CD4-positive, alpha-beta T cell treated with Interleukin-17A for 4 hours (primary cell): Measurements from ENCODE around the gene UFM1.
"Not testable (repeated sequence)": the region's sequence is repeated elsewhere in the genome, so short reads cannot be mapped to it uniquely, and the experiment has no call there.

ENCODE experiments used
- DNase-seq: peaks from one replicate; pipeline ENCODE4 v3.0.0-alpha.2; 2020; ENCODE audit warnings: mixed read lengths

UFM1 gene

DNA sequence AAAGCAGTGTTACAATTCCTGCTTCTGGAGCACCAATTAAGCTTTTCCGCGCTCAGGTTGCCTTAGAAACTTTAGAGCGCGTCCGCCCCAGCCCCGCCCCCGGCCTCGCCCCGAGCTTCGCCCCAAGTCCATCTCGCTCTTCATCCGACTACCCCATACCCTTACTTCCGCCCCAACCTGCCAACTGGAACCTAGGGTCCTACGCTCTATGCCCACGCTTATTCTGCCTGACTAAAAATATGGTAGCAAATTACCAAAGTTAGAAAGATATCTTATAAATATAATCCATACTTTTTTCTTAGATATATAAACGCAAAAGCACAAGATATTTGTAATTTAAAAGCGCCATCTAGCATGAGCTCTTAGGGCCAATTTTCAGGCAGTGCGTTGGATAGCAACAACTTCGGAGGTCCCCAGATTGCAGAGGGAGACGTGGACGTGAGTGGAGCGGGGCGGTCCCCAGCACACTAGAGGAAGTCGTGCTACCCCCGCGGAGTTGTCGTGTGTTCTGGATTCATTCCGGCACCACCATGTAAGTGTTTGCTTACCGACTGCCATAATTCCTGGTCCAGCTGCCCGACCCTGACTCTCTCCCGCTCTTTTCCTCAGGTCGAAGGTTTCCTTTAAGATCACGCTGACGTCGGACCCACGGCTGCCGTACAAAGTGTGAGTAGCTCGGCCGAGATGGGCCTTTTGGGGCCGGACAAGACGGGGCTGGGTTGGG, at the start of gene UFM1:
TSS of gene UFM1 (plus strand) at position 462 of the 724 bp plus-strand sequence. CDS start at position 531, 69 bp downstream.
- peak; percentile 91 for DNase-seq

- DNase-seq = no peak
These were observed 48.4 kb upstream of the UFM1 start for GRCh38 chr13:38301236-38301635.

DNA sequence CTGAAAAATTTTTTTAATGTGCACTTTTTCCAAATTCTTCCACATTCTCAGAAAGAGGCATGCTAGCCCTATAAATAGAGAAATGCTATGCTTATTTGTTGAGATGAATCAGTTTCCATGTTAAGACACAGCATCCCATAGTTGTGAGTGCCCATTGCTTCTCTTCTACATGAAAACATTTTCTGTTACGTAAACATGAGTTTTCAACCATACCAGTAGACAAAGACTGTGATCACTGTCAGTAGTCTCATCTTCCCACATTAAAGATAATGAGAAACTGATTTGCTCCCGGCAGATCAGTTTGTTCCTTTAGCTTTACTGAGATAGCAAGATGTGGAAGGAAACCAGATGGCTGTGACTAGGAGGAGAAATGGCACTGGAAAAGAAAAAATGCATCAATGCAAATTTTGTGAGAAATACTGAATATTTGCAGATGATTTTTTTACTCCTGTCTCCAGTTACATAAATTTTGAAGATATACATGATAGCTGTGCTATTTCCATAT, 45.8 kb upstream of the UFM1 start:
- no peak for DNase-seq

GRCh38 chr13:38308736-38309135, 40.9 kb upstream of the UFM1 start:
- no peak for DNase-seq

DNA sequence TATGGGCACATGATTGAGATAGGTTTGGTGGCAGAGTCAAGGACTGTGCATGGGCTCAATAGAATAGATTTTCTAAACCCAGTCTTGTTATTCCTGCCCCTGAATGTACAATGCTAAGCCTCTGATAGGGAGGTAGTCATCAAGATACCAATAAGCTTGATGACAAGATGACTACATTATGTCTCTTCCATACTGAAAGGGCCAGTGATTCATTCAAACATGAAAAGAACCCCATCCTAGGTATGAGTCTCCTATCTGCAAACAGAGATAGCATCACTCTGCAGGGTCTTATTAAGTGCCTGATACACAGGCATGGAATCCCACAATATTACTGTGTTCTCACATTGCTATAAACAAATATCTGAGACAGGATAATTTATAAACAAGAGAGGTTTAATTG, 40.3 kb upstream of the UFM1 start:
- DNase-seq = no peak

- not testable (repeated sequence) for DNase-seq
These were observed 38.5 kb upstream of the UFM1 start for GRCh38 chr13:38311175-38311574.

DNA sequence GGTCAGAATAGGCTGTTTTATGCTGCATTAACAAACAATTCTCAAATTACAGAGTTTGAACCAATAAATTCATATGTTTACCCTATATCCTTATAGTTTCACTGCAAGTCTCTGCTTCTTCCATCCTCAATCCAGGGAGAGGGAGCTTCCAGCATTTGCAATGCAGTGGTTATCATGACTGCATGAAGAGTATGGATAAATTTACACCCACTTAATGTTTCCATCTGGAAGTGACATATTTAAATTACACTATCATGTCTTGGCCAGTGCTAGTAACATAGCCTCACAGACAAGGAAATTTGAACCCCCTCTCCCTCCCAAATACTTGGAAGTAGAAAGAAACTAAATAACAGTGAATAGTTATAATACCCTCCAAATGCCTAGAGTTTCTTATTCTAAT, 33.5 kb upstream of the UFM1 start:
- DNase-seq = no peak

DNA sequence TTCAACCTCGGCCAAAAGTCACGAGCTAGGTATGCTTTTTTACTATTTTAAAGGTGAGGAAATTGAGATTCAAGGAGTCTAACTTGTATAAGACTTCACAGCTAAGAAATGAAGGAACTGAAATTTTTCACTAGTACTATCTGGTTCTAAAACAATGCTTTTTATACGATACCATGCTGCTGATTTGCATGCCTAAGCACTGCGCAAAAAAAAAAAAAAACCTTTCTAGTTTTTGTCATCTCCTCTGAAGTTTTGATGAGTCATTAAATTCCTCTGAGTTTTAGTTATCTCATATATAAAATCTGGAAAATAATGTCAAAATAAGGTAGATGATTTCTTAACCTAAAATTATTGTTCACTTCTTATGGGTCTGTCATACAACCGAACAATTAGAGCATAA, 28.0 kb upstream of the UFM1 start:
- DNase-seq = no peak

DNA sequence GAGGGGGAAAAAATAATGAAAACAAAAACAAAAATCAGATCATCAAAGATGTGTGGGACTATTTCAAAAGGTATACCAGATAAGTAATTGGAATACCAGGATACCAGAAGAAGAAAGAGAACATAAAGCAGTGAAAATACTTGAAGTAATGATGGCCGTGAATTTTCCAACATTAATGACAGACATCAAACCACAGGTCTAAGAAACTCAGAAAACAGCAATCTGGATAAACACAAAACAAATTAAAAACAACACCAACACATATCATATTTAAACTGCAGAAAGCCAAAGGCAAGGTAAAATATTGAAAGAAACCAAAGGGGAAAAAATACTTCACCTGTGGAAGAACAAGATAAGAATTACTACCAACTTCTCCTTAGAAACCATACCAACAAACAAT, 24.2 kb upstream of the UFM1 start:
- no peak for DNase-seq

- no peak for DNase-seq
These were observed 21.0 kb upstream of the UFM1 start for GRCh38 chr13:38328699-38329098.

- no peak for DNase-seq
These were observed 14.8 kb upstream of the UFM1 start for GRCh38 chr13:38334845-38335244.

DNA sequence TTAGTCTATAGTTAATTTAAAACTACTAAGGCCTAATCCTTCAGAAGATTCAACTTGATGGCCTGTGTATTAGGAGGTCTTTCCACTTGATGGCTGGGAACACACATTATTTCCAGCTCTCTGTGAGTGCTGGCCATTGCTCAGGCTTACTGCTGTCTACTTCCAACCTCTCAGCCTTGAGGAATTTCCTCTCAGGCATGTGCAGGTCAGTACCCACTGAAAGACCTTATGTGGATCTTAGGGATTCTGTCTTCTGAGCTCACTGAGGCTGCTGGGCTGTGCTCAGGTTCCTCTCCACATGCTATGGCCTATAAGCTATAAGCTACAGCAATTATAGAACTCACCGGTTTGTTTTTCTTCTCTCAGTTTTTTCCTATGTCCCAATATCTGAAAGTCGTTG, 11.6 kb upstream of the UFM1 start:
- no peak for DNase-seq

GRCh38 chr13:38340624-38341023, 9.0 kb upstream of the UFM1 start:
- DNase-seq = no peak

DNA sequence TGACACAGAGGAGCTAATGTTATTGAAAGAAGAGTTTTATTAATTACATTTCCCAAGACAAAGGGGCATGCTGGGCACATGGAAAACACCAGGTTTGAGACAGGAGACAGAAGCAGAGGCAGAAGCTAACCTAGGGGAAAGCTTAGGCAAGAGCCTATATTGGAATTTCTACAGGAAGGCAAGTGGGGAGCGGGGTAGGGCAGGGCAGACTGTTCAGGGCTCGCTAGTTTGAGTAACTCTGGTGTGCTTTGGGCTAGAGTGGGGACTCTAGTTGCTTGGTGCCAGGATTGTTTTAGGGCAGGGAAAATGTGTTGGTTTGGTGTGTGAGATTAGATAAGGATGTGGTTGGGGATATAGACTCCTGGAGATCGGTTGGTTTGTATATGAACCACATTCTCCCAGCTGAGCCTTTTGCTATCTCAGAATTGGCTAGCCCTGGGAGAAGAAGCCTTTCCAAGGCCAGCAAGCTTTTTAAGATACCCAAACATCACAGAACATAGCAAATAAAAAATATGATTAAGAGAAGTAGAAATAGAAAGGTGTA, 8.4 kb upstream of the UFM1 start:
- DNase-seq = no peak

DNA sequence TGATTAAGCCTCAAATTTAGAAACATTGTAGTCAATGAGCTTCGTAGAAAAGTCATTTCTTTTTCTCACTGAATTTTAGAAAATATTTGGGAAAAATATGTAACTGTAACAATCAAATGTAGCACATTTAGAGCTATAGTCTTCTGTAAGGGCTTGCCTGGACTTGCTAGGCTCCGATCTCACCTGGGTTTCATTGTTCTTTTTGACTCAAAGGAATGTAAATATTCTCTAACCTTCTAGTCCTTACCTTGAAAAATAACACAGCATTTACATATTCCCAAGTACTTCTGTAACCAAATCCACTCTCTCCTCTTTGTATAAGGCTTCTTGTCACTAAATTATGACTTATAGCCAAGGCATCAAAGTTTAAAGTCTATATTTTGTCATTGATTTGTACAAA, 2.9 kb upstream of the UFM1 start:
- DNase-seq = no peak

- no peak for DNase-seq
These were observed 726 bp upstream of the UFM1 start for GRCh38 chr13:38348861-38349389.

GRCh38 chr13:38350114-38350617, 515 bp downstream of the UFM1 start:
- peak; percentile 46 for DNase-seq

- DNase-seq = no peak
These were observed 6.0 kb downstream of the UFM1 start for GRCh38 chr13:38355595-38356119.

DNA sequence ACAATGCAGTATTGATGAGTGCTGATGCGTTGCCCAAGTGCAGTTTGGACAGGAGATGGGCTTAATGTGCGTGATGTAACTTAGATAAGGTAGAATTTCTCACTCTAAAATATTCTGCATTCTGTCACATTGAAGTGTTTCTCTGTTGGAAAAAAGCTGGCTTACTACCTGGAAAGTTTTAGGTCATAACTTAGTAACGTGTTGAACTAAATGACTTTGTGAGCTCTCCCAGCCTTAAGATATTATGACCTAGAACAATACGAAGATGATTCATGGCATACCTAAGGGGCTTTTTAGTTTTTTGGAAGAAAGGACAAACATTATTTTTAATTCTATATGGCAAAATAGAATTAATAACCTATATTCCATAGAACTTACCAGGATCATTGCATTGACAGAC, 9.0 kb downstream of the UFM1 start:
- DNase-seq = no peak

- DNase-seq = no peak
These were observed 12.1 kb downstream of the UFM1 start for GRCh38 chr13:38361542-38362262.

- no peak for DNase-seq
These were observed 13.6 kb downstream of the UFM1 start for GRCh38 chr13:38363219-38363618.

- DNase-seq = not testable (repeated sequence)
These were observed 14.1 kb downstream of the UFM1 start for GRCh38 chr13:38363746-38364145.

GRCh38 chr13:38365661-38366060, 16.0 kb downstream of the UFM1 start:
- no peak for DNase-seq
